Panc1 (cell line): Measurements from ENCODE around the gene CCDC6.

ENCODE experiments used
- CTCF ChIP-seq: fragments of 450-650 bp; IDR thresholded peaks from 2 replicates; pipeline ENCODE4 v1.5.1; 2017; ENCODE audit warnings: mild to moderate bottlenecking
- TF ChIP-seq, protein P1 (sequence below), 2 experiments: IDR thresholded peaks; 2 replicates each; pipeline ENCODE4 v1.6.1; 2011 to 2012; ENCODE audit warnings: low read depth in 2 of 2, control low read depth in 1 of 2, low read length in 1 of 2, mild to moderate bottlenecking in 1 of 2, moderate library complexity in 1 of 2; ENCODE audit not compliant: insufficient read depth in 1 of 2

- TF ChIP-seq, protein P1, sequence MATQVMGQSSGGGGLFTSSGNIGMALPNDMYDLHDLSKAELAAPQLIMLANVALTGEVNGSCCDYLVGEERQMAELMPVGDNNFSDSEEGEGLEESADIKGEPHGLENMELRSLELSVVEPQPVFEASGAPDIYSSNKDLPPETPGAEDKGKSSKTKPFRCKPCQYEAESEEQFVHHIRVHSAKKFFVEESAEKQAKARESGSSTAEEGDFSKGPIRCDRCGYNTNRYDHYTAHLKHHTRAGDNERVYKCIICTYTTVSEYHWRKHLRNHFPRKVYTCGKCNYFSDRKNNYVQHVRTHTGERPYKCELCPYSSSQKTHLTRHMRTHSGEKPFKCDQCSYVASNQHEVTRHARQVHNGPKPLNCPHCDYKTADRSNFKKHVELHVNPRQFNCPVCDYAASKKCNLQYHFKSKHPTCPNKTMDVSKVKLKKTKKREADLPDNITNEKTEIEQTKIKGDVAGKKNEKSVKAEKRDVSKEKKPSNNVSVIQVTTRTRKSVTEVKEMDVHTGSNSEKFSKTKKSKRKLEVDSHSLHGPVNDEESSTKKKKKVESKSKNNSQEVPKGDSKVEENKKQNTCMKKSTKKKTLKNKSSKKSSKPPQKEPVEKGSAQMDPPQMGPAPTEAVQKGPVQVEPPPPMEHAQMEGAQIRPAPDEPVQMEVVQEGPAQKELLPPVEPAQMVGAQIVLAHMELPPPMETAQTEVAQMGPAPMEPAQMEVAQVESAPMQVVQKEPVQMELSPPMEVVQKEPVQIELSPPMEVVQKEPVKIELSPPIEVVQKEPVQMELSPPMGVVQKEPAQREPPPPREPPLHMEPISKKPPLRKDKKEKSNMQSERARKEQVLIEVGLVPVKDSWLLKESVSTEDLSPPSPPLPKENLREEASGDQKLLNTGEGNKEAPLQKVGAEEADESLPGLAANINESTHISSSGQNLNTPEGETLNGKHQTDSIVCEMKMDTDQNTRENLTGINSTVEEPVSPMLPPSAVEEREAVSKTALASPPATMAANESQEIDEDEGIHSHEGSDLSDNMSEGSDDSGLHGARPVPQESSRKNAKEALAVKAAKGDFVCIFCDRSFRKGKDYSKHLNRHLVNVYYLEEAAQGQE (IDR thresholded peaks at IDR 0.05; ENCODE audit: insufficient read depth in 1 of 2, low read depth in 2 of 2, low read length in 1 of 2) = no peak
- no peak for TF ChIP-seq CTCF
These were observed 54.5 kb downstream of the CCDC6 start for GRCh38 chr10:59851864-59852263.
